Measurements from ENCODE around the gene PPP1R1A. TPM values are rescaled to one million over a fixed set of nuclear protein-coding genes. Genes with fewer than 3 reads are reported as not detected.
A peak's percentile ranks its signal among the peaks of the same experiment; 100 is the strongest.

PPP1R1A gene
- total RNA-seq, 1 donor from 2014 or later, result 6.7 TPM

- no peak for DNase-seq
Measured at GRCh38 chr12:54603173-54603814, 14.8 kb upstream of the PPP1R1A start.

GRCh38 chr12:54602661-54603060 is 14.2 kb upstream of the PPP1R1A start:
- no peak for DNase-seq

- no peak for DNase-seq
Measured at GRCh38 chr12:54601841-54602240, 13.4 kb upstream of the PPP1R1A start.

GRCh38 chr12:54598970-54599369 is 10.5 kb upstream of the PPP1R1A start:
- DNase-seq, result no peak

GRCh38 chr12:54596526-54596946 is 8.1 kb upstream of the PPP1R1A start:
- peak; percentile 27 for DNase-seq

GRCh38 chr12:54595471-54595870 is 7.0 kb upstream of the PPP1R1A start:
- DNase-seq, result no peak

GRCh38 chr12:54593725-54594124 is 5.3 kb upstream of the PPP1R1A start:
- no peak for DNase-seq

GRCh38 chr12:54593135-54593534 is 4.7 kb upstream of the PPP1R1A start:
- no peak for DNase-seq

GRCh38 chr12:54592316-54592715 is 3.9 kb upstream of the PPP1R1A start:
- DNase-seq, result no peak

GRCh38 chr12:54590978-54591591 is 2.6 kb upstream of the PPP1R1A start:
- DNase-seq, result no peak

- DNase-seq, result no peak
Measured at GRCh38 chr12:54589964-54590363, 1.5 kb upstream of the PPP1R1A start.

GRCh38 chr12:54588890-54589267 is 420 bp upstream of the PPP1R1A start:
- no peak for DNase-seq

- DNase-seq, result no peak
Measured at GRCh38 chr12:54587315-54587873, 1.1 kb downstream of the PPP1R1A start.

GRCh38 chr12:54586620-54587019 is 1.8 kb downstream of the PPP1R1A start:
- DNase-seq, result no peak

- DNase-seq, result no peak
Measured at GRCh38 chr12:54585243-54585642, 3.2 kb downstream of the PPP1R1A start.

- no peak for DNase-seq
Measured at GRCh38 chr12:54584128-54584527, 4.3 kb downstream of the PPP1R1A start.

GRCh38 chr12:54583726-54584125 is 4.7 kb downstream of the PPP1R1A start:
- no peak for DNase-seq

- DNase-seq, result no peak
Measured at GRCh38 chr12:54581412-54581811, 7.0 kb downstream of the PPP1R1A start.

GRCh38 chr12:54579696-54580333 is 8.6 kb downstream of the PPP1R1A start:
- DNase-seq, result peak; percentile 71

GRCh38 chr12:54579258-54579657 is 9.2 kb downstream of the PPP1R1A start:
- DNase-seq, result no peak

- DNase-seq, result no peak
Measured at GRCh38 chr12:54578778-54579177, 9.7 kb downstream of the PPP1R1A start.

GRCh38 chr12:54572881-54573280 is 15.6 kb downstream of the PPP1R1A start:
- no peak for DNase-seq
